ENCODE data around the gene PHKA1. TPM values are rescaled to one million over a fixed set of nuclear protein-coding genes. Genes with fewer than 3 reads are reported as not detected.
"Not testable (repeated sequence)": the region's sequence is repeated elsewhere in the genome, so short reads cannot be mapped to it uniquely, and the experiment has no call there.

The PHKA1 gene
- total RNA-seq, 4 donors from 2014 or later = 0.76 to 4.0 (median 2.5) TPM

- DNase-seq (ENCODE audit: low spot score in 2 of 2) = no peak
- intact Hi-C loops (cut with DNase I; ENCODE audit: low total_unique reads) = no loop called here
- 70 to 95% methylated on average over 2 of the region's 2 CpGs for WGBS, 2 donors
- TF ChIP-seq CTCF (IDR thresholded peaks at IDR 0.05) = no peak
- TF ChIP-seq POLR2A (IDR thresholded peaks at IDR 0.05) = no peak
- H3K4me3 ChIP-seq (ENCODE audit: low read depth, poor library complexity, severe bottlenecking) = no peak overlapping the region
These were observed 37.6 kb downstream of the PHKA1 start for GRCh38 chrX:72676465-72676864.

DNA sequence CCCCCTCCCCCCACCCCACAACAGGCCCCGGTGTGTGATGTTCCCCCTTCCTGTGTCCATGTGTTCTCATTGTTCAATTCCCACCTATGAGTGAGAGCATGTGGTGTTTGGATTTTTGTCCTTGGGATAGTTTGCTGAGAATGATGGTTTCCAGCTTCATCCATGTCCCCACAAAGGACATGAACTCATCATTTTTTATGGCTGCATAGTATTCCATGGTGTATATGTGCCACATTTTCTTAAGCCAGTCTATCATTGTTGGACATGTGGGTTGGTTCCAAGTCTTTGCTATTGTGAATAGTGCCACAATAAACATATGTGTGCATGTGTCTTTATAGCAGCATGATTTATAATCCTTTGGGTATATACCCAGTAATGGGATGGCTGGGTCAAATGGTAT lies 40.2 kb downstream of the PHKA1 start:
- intact Hi-C loops (cut with DNase I; ENCODE audit: low total_unique reads); H3K4me3 ChIP-seq (ENCODE audit: low read depth, poor library complexity, severe bottlenecking); DNase-seq (ENCODE audit: low spot score in 2 of 2): not testable (repeated sequence)
- 100% methylated on average over 1 of the region's 1 CpG; no CpG with 5 or more reads in 1 of the 2 donors for WGBS, 2 donors

GRCh38 chrX:72669508-72669907 lies 44.6 kb downstream of the PHKA1 start:
- H3K4me3 ChIP-seq (ENCODE audit: low read depth, poor library complexity, severe bottlenecking); DNase-seq (ENCODE audit: low spot score in 2 of 2); intact Hi-C loops (cut with DNase I; ENCODE audit: low total_unique reads): not testable (repeated sequence)
- WGBS, 2 donors = 94 to 100% methylated on average over 5 of the region's 5 CpGs

DNA sequence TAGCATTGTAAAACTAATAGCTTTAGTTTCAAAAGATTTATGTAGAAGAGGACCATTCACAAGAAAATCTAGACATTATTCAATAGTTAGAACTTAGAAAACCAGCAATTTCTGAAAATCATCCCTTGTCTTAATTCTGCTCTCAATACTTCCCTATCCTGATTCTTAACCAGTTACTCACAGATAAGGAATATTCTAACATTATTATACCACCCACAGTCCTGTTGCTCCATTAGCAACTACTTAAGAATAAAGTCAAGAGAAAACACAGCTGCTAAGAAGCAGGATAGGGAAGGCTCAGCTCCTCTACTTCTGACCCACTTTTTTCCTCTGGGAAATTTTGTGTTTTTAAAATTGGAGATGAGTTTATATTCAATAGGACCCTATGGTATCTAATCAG lies 47.7 kb downstream of the PHKA1 start:
- TF ChIP-seq POLR2A (IDR thresholded peaks at IDR 0.05) (no peak), CTCF (IDR thresholded peaks at IDR 0.05) (no peak)
- DNase-seq (ENCODE audit: low spot score in 2 of 2) = no peak
- intact Hi-C loops (cut with DNase I; ENCODE audit: low total_unique reads) = no loop called here
- H3K4me3 ChIP-seq (ENCODE audit: low read depth, poor library complexity, severe bottlenecking) = no peak overlapping the region

DNA sequence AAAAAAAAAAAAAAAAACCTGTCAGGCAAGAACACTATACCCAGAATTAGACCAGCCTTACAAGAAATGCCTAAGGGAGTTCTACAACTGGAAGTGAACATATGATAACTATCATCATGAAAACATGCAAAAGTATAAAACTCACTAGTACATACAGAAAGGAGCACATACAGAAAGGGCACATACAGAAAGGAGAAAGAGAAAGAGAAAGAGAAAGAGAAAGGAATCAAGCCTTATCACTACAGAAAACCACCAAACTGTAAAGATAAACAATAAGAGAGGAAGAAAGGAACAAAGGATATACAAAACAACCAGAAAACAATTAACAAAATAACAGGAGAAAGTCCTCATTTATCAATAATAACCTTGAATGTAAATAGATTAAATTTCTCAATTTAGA lies 50.4 kb downstream of the PHKA1 start:
- TF ChIP-seq POLR2A (IDR thresholded peaks at IDR 0.05) = no peak
- no peak for TF ChIP-seq CTCF (IDR thresholded peaks at IDR 0.05)
- intact Hi-C loops (cut with DNase I; ENCODE audit: low total_unique reads) = no loop called here
- H3K4me3 ChIP-seq (ENCODE audit: low read depth, poor library complexity, severe bottlenecking) = no peak overlapping the region

GRCh38 chrX:72662020-72662747 lies 51.9 kb downstream of the PHKA1 start:
- H3K4me3 ChIP-seq (ENCODE audit: low read depth, poor library complexity, severe bottlenecking) = no peak overlapping the region
- WGBS, 2 donors = 61 to 88% methylated on average over 2 to 5 of the region's 5 CpGs
- DNase-seq (ENCODE audit: low spot score in 2 of 2) = no peak
- intact Hi-C loops (cut with DNase I; ENCODE audit: low total_unique reads) = no loop called here
- TF ChIP-seq POLR2A (IDR thresholded peaks at IDR 0.05) (no peak), CTCF (IDR thresholded peaks at IDR 0.05) (no peak)

More for the DNA sequence above, 50.4 kb downstream of the PHKA1 start:
- DNase-seq (ENCODE audit: low spot score in 2 of 2) = no peak

- DNase-seq (ENCODE audit: low spot score in 2 of 2) = no peak
- intact Hi-C loops (cut with DNase I; ENCODE audit: low total_unique reads) = no loop called here
- TF ChIP-seq CTCF (IDR thresholded peaks at IDR 0.05) (no peak), POLR2A (IDR thresholded peaks at IDR 0.05) (no peak)
- H3K4me3 ChIP-seq (ENCODE audit: low read depth, poor library complexity, severe bottlenecking) = no peak overlapping the region
These were observed 54.4 kb downstream of the PHKA1 start for GRCh38 chrX:72659723-72660122.

All from lower leg skin (tissue), 4 donors.